Body of pancreas (tissue), 4 donors: ENCODE data around the gene NR1H2. TPM values are rescaled to one million over a fixed set of nuclear protein-coding genes. Genes with fewer than 3 reads are reported as not detected.

ENCODE experiments used
- ATAC-seq: fragments of 150-250 bp; one replicate; pipeline ENCODE4 v1.9.1; 2016
- DNase-seq, 4 donors: peaks; one replicate each; pipeline ENCODE4 v3.0.0-alpha.2; 2019
- H3K27ac ChIP-seq, 4 donors: fragments of 200-600 bp; sonication (generic); 1 replicate in 3 of 4; 2 replicates in 1 of 4; pipeline versions ENCODE4 v1.5.1 to v1.6.1; 2016 to 2019; ENCODE audit warnings: mild to moderate bottlenecking in 1 of 4, mixed read lengths in 1 of 4, moderate library complexity in 1 of 4
- H3K27me3 ChIP-seq, 2 donors: fragments of 200-600 bp; sonication (generic); one replicate each; pipeline ENCODE4 v1.6.0; 2016; ENCODE audit warnings: mild to moderate bottlenecking in 1 of 2
- H3K36me3 ChIP-seq, 2 donors: fragments of 200-600 bp; sonication (generic); replicated peaks in 1 of 2; 2 replicates each; pipeline ENCODE4 v1.5.1; 2016; ENCODE audit warnings: low read depth in 2 of 2; ENCODE audit not compliant: insufficient read depth in 1 of 2
- H3K4me1 ChIP-seq: fragments of 200-600 bp; sonication (generic); one replicate; pipeline ENCODE4 v1.6.0; 2016
- H3K4me3 ChIP-seq, 2 donors: fragments of 200-600 bp; sonication (generic); 1 replicate in 1 of 2; 2 replicates in 1 of 2; pipeline ENCODE4 v1.5.1; 2016 to 2019
- H3K9me3 ChIP-seq, 3 donors: fragments of 200-600 bp; sonication (generic); 1 replicate in 2 of 3; 2 replicates in 1 of 3; pipeline ENCODE4 v1.5.1; 2016
- POLR2A ChIP-seq, 3 donors: fragments of 450-650 bp; IDR thresholded peaks; one replicate each; pipeline ENCODE4 v1.6.1; 2016; ENCODE audit warnings: antibody characterized with exemption in 3 of 3, mild to moderate bottlenecking in 2 of 3
- WGBS, 2 donors: methylation state at CpG; one replicate each; pipeline ENCODE4 v1.1.5; 2017; 5-methylcytosine and 5-hydroxymethylcytosine counted together
- intact Hi-C: fragments of 100-400 bp; cut with DNase I; formaldehyde crosslinking; loops from one replicate; pipeline ENCODE4 v1.15.1; 2023
- total RNA-seq, 2 donors: library from RNA; depleted of rRNA; stranded (reverse); fragments of >200 nt; gene quantifications; one replicate each; pipeline ENCODE4 v1.1.0, GENCODE V29; 2016
- TF ChIP-seq, protein P1 (sequence below), 7 experiments: fragments of 450-650 bp in 4 of 7; fragments of 200-600 bp in 3 of 7; sonication (generic) in 3 of 7; IDR thresholded peaks; one replicate each; pipeline ENCODE4 v1.5.1; 2016 to 2019; ENCODE audit warnings: antibody characterized with exemption in 7 of 7

The NR1H2 gene
- total RNA-seq, 2 donors from 2014 or later: 43.2 to 50.1 TPM

DNA sequence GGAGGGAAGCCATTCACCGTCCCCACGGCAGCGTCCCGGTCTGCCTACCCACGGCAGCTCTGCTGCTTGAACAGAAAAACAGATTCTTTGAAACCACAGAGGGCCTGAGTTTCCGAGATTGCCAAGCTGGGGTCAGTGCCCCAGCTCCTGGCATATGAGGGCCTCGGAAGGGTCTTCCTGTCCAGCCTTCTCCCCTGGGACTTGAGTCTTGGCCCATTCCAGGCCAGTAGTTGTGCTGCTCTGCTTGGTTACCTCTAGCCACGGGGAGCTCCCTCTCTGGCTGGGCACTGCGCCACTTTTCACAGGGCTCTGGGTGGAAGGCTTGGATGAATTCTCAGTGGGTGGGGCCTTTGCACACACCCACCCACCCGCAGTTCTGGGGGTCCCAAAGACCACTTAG lies 33.9 kb downstream of the NR1H2 start:
- no peaks in the 10 kb centered on the region for H3K27me3 ChIP-seq
- DNase-seq (no peak), ATAC-seq (no peak)
- no peaks in the 10 kb centered on the region for H3K9me3 ChIP-seq
- no peak overlapping the region for H3K4me3 ChIP-seq
- 85 to 88% methylated on average over 5 to 10 of the region's 10 CpGs for WGBS, 2 donors
- no peaks in the 10 kb centered on the region for H3K36me3 ChIP-seq
- intact Hi-C loops: no loop called here
- no peaks in the 10 kb centered on the region for H3K4me1 ChIP-seq
- TF ChIP-seq, protein P1, sequence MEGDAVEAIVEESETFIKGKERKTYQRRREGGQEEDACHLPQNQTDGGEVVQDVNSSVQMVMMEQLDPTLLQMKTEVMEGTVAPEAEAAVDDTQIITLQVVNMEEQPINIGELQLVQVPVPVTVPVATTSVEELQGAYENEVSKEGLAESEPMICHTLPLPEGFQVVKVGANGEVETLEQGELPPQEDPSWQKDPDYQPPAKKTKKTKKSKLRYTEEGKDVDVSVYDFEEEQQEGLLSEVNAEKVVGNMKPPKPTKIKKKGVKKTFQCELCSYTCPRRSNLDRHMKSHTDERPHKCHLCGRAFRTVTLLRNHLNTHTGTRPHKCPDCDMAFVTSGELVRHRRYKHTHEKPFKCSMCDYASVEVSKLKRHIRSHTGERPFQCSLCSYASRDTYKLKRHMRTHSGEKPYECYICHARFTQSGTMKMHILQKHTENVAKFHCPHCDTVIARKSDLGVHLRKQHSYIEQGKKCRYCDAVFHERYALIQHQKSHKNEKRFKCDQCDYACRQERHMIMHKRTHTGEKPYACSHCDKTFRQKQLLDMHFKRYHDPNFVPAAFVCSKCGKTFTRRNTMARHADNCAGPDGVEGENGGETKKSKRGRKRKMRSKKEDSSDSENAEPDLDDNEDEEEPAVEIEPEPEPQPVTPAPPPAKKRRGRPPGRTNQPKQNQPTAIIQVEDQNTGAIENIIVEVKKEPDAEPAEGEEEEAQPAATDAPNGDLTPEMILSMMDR (IDR thresholded peaks at IDR 0.05): no peak
- TF ChIP-seq POLR2A (IDR thresholded peaks at IDR 0.05): no peak
- no peak overlapping the region for H3K27ac ChIP-seq

DNA sequence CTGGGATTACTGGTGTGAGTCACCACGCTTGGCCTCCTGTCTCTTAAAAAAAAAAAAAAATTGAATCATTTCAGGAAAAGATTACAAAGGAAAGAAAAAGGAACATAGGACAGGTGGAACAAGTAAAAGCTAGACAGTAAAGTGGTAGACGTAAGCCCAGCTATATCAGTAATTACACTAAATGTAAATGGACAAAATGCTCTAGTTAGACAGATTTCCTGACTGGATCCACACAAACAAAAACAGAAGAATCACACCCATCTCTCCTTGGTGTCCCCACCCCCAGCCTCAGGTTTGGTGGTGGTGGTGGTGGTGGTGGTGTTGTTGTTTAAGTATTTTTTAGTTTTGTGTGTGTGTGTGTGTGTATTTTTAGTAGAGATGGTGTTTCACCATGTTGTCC lies 36.2 kb downstream of the NR1H2 start:
- intact Hi-C loops: no loop called here
- WGBS, 2 donors: 100% methylated on average over 2 of the region's 2 CpGs

DNA sequence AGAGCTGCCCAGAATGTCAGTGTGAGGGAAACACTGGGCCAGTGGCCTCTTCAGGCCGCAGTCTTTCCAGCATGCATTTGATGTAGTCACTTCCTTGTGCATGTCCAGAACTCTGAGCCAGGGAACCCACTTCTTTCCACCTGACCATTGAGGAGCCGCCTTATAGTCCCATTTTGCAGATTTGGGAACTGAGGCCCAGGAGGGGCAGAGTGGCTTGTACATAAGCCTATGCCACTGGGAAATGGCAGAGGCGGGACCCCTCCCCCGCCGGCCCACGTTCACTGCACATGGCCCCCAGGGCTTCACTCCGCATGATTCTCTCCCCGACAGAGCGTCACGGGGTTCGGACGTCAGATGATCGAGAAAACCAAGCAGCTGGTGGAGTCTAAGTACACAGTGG lies 36.8 kb downstream of the NR1H2 start:
- Histone ChIP-seq H3K36me3 (no peaks in the 10 kb centered on the region), H3K9me3 (no peaks in the 10 kb centered on the region), H3K27me3 (no peaks in the 10 kb centered on the region), H3K4me3 (no peak overlapping the region), H3K27ac (no peak overlapping the region), H3K4me1 (peaks cover 14% of the 10 kb centered on the region)
- ATAC-seq (no peak), DNase-seq (no peak)
- TF ChIP-seq, protein P1 (IDR thresholded peaks at IDR 0.05): no peak
- no peak for TF ChIP-seq POLR2A (IDR thresholded peaks at IDR 0.05)
- intact Hi-C loops: no loop called here
- WGBS, 2 donors: 78 to 89% methylated on average over 8 of the region's 13 CpGs

More for the DNA sequence above, 36.2 kb downstream of the NR1H2 start:
- Histone ChIP-seq H3K4me3 (no peak overlapping the region), H3K27ac (no peak overlapping the region), H3K36me3 (no peaks in the 10 kb centered on the region), H3K4me1 (peaks cover 10% of the 10 kb centered on the region), H3K9me3 (no peaks in the 10 kb centered on the region), H3K27me3 (no peaks in the 10 kb centered on the region)
- DNase-seq: no peak
- no peak for ATAC-seq
- TF ChIP-seq, protein P1 (IDR thresholded peaks at IDR 0.05): no peak
- no peak for TF ChIP-seq POLR2A (IDR thresholded peaks at IDR 0.05)

DNA sequence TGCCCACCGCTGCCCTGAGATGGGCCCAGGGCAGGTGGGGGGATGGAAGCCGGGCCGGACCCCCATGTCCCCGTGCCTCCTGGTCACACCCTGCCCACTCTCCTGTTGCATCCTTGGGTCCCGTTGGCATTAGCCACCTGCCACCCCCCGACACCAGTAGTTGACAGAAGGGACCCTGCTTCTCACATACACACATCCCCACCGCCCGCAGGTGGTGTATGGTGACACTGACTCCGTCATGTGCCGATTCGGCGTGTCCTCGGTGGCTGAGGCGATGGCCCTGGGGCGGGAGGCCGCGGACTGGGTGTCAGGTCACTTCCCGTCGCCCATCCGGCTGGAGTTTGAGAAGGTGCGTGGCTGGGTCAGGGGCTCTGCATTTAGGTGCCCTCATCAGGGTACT lies 37.3 kb downstream of the NR1H2 start:
- no peak for ATAC-seq
- TF ChIP-seq, protein P1 (IDR thresholded peaks at IDR 0.05): no peak
- no peak for TF ChIP-seq POLR2A (IDR thresholded peaks at IDR 0.05)
- Histone ChIP-seq H3K27ac (no peak overlapping the region), H3K36me3 (no peaks in the 10 kb centered on the region), H3K27me3 (no peaks in the 10 kb centered on the region), H3K9me3 (no peaks in the 10 kb centered on the region), H3K4me3 (no peak overlapping the region), H3K4me1 (peaks cover 19% of the 10 kb centered on the region)
- intact Hi-C loops: no loop called here
- 92 to 96% methylated on average over 5 to 19 of the region's 21 CpGs for WGBS, 2 donors
- DNase-seq: no peak

DNA sequence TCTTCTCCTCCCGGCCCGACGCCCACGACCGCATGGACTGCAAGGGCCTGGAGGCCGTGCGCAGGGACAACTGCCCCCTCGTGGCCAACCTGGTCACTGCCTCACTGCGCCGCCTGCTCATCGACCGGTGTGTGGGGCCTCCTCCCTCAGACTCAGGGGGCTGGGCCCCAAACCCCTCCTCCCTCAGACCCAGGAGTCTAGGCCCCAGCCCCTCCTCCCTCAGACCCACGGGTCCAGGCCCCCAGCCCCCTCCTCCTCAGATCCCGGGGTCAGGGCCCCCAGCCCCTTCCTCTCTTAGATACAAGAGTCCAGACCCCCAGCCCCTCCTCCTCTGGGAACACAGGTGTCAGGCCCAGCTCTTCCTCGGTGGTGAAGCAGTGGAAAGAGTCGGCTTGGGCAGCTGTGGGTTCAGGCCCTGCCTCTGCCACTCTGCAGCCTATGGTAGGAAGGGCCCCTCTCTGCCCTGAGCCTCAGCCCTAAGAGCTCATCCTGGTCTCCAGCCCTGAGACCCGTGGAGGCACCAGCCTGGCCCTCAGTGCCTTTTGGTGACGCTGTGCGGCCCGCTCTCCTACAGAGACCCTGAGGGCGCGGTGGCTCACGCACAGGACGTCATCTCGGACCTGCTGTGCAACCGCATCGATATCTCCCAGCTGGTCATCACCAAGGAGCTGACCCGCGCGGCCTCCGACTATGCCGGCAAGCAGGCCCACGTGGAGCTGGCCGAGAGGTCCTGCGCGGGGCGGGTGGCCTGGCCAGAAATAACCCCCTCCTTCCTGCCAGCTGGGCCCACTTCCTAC lies 38.8 kb downstream of the NR1H2 start:
- H3K9me3 ChIP-seq: no peaks in the 10 kb centered on the region
- ATAC-seq: peak; percentile 68
- intact Hi-C loops: no loop called here
- peaks cover 24% of the 10 kb centered on the region for H3K4me1 ChIP-seq
- peak; percentile 70 to 77 (median 76) for DNase-seq
- no peak overlapping the region for H3K4me3 ChIP-seq
- WGBS, 2 donors: 18 to 35% methylated on average over 14 to 25 of the region's 37 CpGs
- TF ChIP-seq, protein P1 (IDR thresholded peaks at IDR 0.05): peak; percentile 71 to 89 (median 79)
- TF ChIP-seq POLR2A (IDR thresholded peaks at IDR 0.05): no peak
- H3K27ac ChIP-seq: no peak overlapping the region
- no peaks in the 10 kb centered on the region for H3K27me3 ChIP-seq
- no peaks in the 10 kb centered on the region for H3K36me3 ChIP-seq
